A549 (cell line): ENCODE data around the gene CNTN5. TPM values are rescaled to one million over a fixed set of nuclear protein-coding genes. Genes with fewer than 3 reads are reported as not detected.

Experiments used
- ATAC-seq, 2 experiments: fragments of 200-7000 bp in 1 of 2; fragments of >200 bp in 1 of 2; cut with Nextera tagmentation in 1 of 2; cut with Tn5 transposase in 1 of 2; 3 replicates each; pipeline versions ENCODE4 v1.8.0 to v1.9.1; 2018 to 2020; ENCODE audit warnings: mild to moderate bottlenecking in 1 of 2, moderate library complexity in 1 of 2
- CTCF ChIA-PET: fragments of 300-600 bp; sonication (Branson Sonifier 250); formaldehyde crosslinking; extraction: SDS; loops from one replicate; lab custom pipeline; 2021; ENCODE audit warnings: antibody characterized with exemption, inconsistent platforms; lab: Yijun Ruan, JAX
- POLR2A ChIA-PET: fragments of 350-600 bp; formaldehyde crosslinking; extraction: SDS; loops from one replicate; lab custom pipeline; 2021; ENCODE audit warnings: antibody characterized with exemption, inconsistent platforms; lab: Yijun Ruan, JAX
- DNase-seq, 2 experiments: peaks; one replicate each; pipeline versions ENCODE4 v3.0.0 to v3.0.0-alpha.2; 2011 to 2016; ENCODE audit warnings: low read depth in 1 of 2, low spot score in 1 of 2
- FAIRE-seq: peaks from 2 replicates; lab custom pipeline; 2011; peaks lifted over from hg19 to GRCh38; lab: Jason Lieb, UNC
- H3K27ac ChIP-seq, 2 experiments: fragments of >200 bp; sonication (Bioruptor Twin); formaldehyde crosslinking; 3 replicates each; pipeline ENCODE4 v1.5.1; 2016 to 2017
- H3K4me1 ChIP-seq: fragments of >200 bp; sonication (Bioruptor Twin); formaldehyde crosslinking; 3 replicates; pipeline ENCODE4 v1.6.1; 2016
- H3K4me2 ChIP-seq: fragments of >200 bp; sonication (Bioruptor Twin); formaldehyde crosslinking; 3 replicates; pipeline ENCODE4 v1.6.1; 2016
- H3K4me3 ChIP-seq: fragments of >200 bp; sonication (Bioruptor Twin); formaldehyde crosslinking; 3 replicates; pipeline ENCODE4 v1.5.1; 2016
- H3K9me3 ChIP-seq: fragments of >200 bp; sonication (Bioruptor Twin); formaldehyde crosslinking; 3 replicates; pipeline ENCODE4 v1.6.1; 2016
- CHD2 ChIP-seq: fragments of 150-350 bp; IDR thresholded peaks from 2 replicates; pipeline ENCODE4 v1.6.1; 2014; ENCODE audit warnings: low read length; ENCODE audit not compliant: partially characterized antibody
- EP300 ChIP-seq, 2 experiments: fragments of >200 bp; sonication (Bioruptor Twin); formaldehyde crosslinking; IDR thresholded peaks; 2 replicates in 1 of 2; 3 replicates in 1 of 2; pipeline ENCODE4 v1.6.1; 2016 to 2017
- FOSB ChIP-seq: fragments of 250-450 bp; sonication (Bioruptor Pico); IDR thresholded peaks from 2 replicates; pipeline ENCODE4 v1.5.0; 2020; ENCODE audit warnings: mild to moderate bottlenecking, moderate library complexity
- FOSL2 ChIP-seq, 2 experiments: fragments of 450-650 bp in 1 of 2; fragments of >200 bp in 1 of 2; sonication (Bioruptor Twin) in 1 of 2; formaldehyde crosslinking; IDR thresholded peaks; 2 replicates each; pipeline versions ENCODE4 v1.5.0 to v1.6.1; 2016 to 2020; ENCODE audit warnings: mild to moderate bottlenecking in 1 of 2, moderate library complexity in 1 of 2
- HOXB5 ChIP-seq: fragments of 250-450 bp; sonication (Bioruptor Pico); IDR thresholded peaks from 2 replicates; pipeline ENCODE4 v1.5.0; 2020; ENCODE audit warnings: mild to moderate bottlenecking, moderate library complexity
- KDM5A ChIP-seq: fragments of 200-600 bp; sonication (generic); IDR thresholded peaks from 2 replicates; pipeline ENCODE4 v1.6.1; 2016; ENCODE audit warnings: antibody characterized with exemption, mild to moderate bottlenecking
- MAFK ChIP-seq: fragments of 450-650 bp; IDR thresholded peaks from 2 replicates; pipeline ENCODE4 v1.6.1; 2014; ENCODE audit not compliant: partially characterized antibody
- NR3C1 ChIP-seq: fragments of >200 bp; sonication (Bioruptor Twin); formaldehyde crosslinking; IDR thresholded peaks from 3 replicates; pipeline ENCODE4 v1.6.1; 2017
- PHF8 ChIP-seq: fragments of 200-600 bp; sonication (generic); IDR thresholded peaks from 2 replicates; pipeline ENCODE4 v1.6.1; 2016; ENCODE audit warnings: low read depth, mild to moderate bottlenecking, antibody characterized with exemption, moderate library complexity, borderline replicate concordance
- POLR2AphosphoS2 ChIP-seq: conservative IDR thresholded peaks from 2 replicates; pipeline ENCODE4 v1.6.1; 2012; ENCODE audit warnings: low read length, improper control_type of control experiment, inconsistent platforms
- RFX5 ChIP-seq: fragments of 450-650 bp; IDR thresholded peaks from 2 replicates; pipeline ENCODE4 v1.7.1; 2014; ENCODE audit warnings: antibody characterized with exemption, mild to moderate bottlenecking, moderate library complexity
- RNF2 ChIP-seq: fragments of 200-600 bp; sonication (generic); IDR thresholded peaks from 2 replicates; pipeline ENCODE4 v1.6.1; 2016; ENCODE audit warnings: low read depth, mild to moderate bottlenecking, antibody characterized with exemption, moderate library complexity, borderline replicate concordance
- SREBF2 ChIP-seq: fragments of 450-650 bp; IDR thresholded peaks from 2 replicates; pipeline ENCODE4 v1.6.1; 2014; ENCODE audit warnings: mild to moderate bottlenecking, moderate library complexity
- ZFP36 ChIP-seq: fragments of 450-650 bp; IDR thresholded peaks from 2 replicates; pipeline ENCODE4 v1.6.1; 2014; ENCODE audit warnings: borderline replicate concordance; ENCODE audit not compliant: partially characterized antibody
- ZSCAN20 ChIP-seq: fragments of 250-450 bp; sonication (Bioruptor Pico); IDR thresholded peaks from 2 replicates; pipeline ENCODE4 v1.8.0; 2022; ENCODE audit warnings: mild to moderate bottlenecking, moderate library complexity
- WGBS: methylation state at CpG from one replicate; pipeline ENCODE4 v1.1.6; 2017; ENCODE audit errors: missing lambda C conversion rate; 5-methylcytosine and 5-hydroxymethylcytosine counted together
- polyA plus RNA-seq, 4 experiments: library from polyadenylated mRNA; depleted of rRNA in 3 of 4; stranded (reverse); fragments of >200 nt; fragmentation: RNase III in 1 of 4; extraction: RNeasy Plus Mini Kit Qiagen cat#74134 plus additional on column Dnase treatment in 1 of 4; gene quantifications; 2 replicates in 3 of 4; 3 replicates in 1 of 4; pipeline ENCODE4 v1.2.3, GENCODE V29; 2011 to 2017
- TF ChIP-seq, protein P1 (sequence below): IDR thresholded peaks from 2 replicates; pipeline ENCODE4 v1.6.1; 2012
- TF ChIP-seq, protein P2 (sequence below): fragments of >200 bp; sonication (Bioruptor Twin); formaldehyde crosslinking; IDR thresholded peaks from 2 replicates; pipeline ENCODE4 v1.6.1; 2016
- TF ChIP-seq, protein P3 (sequence below): fragments of 150-350 bp; IDR thresholded peaks from 2 replicates; pipeline ENCODE4 v1.6.1; 2014; ENCODE audit warnings: low read depth, mild to moderate bottlenecking, low read length
- TF ChIP-seq, protein P4 (sequence below): IDR thresholded peaks from 2 replicates; pipeline ENCODE4 v1.6.1; 2012
- TF ChIP-seq, protein P5 (sequence below): fragments of >200 bp; sonication (Bioruptor Twin); formaldehyde crosslinking; IDR thresholded peaks from 3 replicates; pipeline ENCODE4 v1.5.1; 2016
- TF ChIP-seq, protein P6 (sequence below): fragments of >200 bp; sonication (Bioruptor Twin); formaldehyde crosslinking; IDR thresholded peaks from 3 replicates; pipeline ENCODE4 v1.6.1; 2016
- TF ChIP-seq, protein P7 (sequence below): fragments of 200-600 bp; sonication (generic); IDR thresholded peaks from 2 replicates; pipeline ENCODE4 v1.6.1; 2016; ENCODE audit warnings: antibody characterized with exemption, mild to moderate bottlenecking, moderate library complexity

CNTN5 gene
- polyA plus RNA-seq, 2 of the 4 experiments (the other 2 are of a cell fraction), result 0.08 TPM; not detected in 1

DNA sequence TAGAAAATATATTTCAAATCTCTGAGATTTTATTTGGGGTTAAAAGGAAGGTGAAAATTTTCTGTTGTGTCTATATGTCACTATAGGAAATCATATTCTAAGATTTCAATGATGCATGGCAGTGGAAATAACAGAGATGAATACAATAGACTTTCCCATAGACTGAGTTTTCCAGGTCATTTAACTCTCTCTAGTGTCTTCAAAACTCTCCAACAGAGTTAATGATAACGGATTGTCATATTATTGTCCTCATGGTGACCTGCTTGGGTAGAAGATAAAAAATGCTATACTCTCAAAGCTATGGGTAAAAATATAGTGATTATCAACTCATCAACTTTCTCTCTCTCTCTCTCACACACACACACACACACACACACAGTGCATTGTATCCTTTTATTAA is 312.9 kb downstream of the CNTN5 start:
- 72% methylated on average over 1 of the region's 1 CpG for WGBS
- H3K4me1 ChIP-seq, result no peaks in the 10 kb centered on the region
- no peak overlapping the region for H3K4me3 ChIP-seq
- TF ChIP-seq SREBF2 (no peak), HOXB5 (CRISPR knock-in tag) (no peak), KDM5A (no peak), NR3C1 (no peak)
- TF ChIP-seq, protein P1, sequence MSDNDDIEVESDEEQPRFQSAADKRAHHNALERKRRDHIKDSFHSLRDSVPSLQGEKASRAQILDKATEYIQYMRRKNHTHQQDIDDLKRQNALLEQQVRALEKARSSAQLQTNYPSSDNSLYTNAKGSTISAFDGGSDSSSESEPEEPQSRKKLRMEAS, result no peak
- TF ChIP-seq, protein P2, sequence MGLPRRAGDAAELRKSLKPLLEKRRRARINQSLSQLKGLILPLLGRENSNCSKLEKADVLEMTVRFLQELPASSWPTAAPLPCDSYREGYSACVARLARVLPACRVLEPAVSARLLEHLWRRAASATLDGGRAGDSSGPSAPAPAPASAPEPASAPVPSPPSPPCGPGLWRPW, result no peak
- TF ChIP-seq, protein P3, sequence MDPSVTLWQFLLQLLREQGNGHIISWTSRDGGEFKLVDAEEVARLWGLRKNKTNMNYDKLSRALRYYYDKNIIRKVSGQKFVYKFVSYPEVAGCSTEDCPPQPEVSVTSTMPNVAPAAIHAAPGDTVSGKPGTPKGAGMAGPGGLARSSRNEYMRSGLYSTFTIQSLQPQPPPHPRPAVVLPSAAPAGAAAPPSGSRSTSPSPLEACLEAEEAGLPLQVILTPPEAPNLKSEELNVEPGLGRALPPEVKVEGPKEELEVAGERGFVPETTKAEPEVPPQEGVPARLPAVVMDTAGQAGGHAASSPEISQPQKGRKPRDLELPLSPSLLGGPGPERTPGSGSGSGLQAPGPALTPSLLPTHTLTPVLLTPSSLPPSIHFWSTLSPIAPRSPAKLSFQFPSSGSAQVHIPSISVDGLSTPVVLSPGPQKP, result no peak
- TF ChIP-seq, protein P4, sequence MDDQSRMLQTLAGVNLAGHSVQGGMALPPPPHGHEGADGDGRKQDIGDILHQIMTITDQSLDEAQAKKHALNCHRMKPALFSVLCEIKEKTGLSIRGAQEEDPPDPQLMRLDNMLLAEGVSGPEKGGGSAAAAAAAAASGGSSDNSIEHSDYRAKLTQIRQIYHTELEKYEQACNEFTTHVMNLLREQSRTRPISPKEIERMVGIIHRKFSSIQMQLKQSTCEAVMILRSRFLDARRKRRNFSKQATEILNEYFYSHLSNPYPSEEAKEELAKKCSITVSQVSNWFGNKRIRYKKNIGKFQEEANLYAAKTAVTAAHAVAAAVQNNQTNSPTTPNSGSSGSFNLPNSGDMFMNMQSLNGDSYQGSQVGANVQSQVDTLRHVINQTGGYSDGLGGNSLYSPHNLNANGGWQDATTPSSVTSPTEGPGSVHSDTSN, result no peak
- TF ChIP-seq, protein P5, sequence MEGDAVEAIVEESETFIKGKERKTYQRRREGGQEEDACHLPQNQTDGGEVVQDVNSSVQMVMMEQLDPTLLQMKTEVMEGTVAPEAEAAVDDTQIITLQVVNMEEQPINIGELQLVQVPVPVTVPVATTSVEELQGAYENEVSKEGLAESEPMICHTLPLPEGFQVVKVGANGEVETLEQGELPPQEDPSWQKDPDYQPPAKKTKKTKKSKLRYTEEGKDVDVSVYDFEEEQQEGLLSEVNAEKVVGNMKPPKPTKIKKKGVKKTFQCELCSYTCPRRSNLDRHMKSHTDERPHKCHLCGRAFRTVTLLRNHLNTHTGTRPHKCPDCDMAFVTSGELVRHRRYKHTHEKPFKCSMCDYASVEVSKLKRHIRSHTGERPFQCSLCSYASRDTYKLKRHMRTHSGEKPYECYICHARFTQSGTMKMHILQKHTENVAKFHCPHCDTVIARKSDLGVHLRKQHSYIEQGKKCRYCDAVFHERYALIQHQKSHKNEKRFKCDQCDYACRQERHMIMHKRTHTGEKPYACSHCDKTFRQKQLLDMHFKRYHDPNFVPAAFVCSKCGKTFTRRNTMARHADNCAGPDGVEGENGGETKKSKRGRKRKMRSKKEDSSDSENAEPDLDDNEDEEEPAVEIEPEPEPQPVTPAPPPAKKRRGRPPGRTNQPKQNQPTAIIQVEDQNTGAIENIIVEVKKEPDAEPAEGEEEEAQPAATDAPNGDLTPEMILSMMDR, result no peak
- H3K4me2 ChIP-seq, result no peak overlapping the region
- ATAC-seq, result no peak
- no peak overlapping the region for H3K27ac ChIP-seq
- POLR2A ChIA-PET, result no interaction called here
- no peak for DNase-seq
- no peaks in the 10 kb centered on the region for H3K9me3 ChIP-seq
- CTCF ChIA-PET, result no interaction called here
- FAIRE-seq, result no peak

DNA sequence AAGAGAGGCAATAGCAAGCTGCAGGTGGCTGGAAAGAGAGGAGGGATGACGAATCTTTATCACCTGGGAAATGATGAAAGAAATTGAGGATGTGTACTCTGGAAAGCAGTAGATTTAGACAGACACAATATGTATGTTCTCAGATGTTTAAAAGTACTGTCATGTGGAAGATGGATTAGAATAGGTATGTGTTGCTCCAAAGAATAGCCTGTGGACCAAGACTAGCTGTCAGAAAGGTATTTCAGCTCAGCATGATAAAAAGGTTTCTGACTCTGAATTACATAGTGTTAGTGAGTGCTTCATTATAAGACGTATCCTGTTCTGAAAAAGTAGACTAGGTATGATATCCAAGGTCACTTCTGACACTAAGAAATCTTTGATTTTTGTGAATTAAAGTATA is 322.4 kb downstream of the CNTN5 start:
- ChIA-PET POLR2A (no interaction called here), CTCF (no interaction called here)
- no peak overlapping the region for H3K27ac ChIP-seq
- no peak overlapping the region for H3K4me3 ChIP-seq
- no peak for ATAC-seq
- TF ChIP-seq RNF2 (no peak), EP300 (IDR thresholded peaks at IDR 0.05) (no peak), CHD2 (no peak)
- no peak for FAIRE-seq
- no peak for DNase-seq
- no peaks in the 10 kb centered on the region for H3K9me3 ChIP-seq
- 73% methylated on average over 2 of the region's 2 CpGs for WGBS
- H3K4me2 ChIP-seq, result no peak overlapping the region
- no peaks in the 10 kb centered on the region for H3K4me1 ChIP-seq

DNA sequence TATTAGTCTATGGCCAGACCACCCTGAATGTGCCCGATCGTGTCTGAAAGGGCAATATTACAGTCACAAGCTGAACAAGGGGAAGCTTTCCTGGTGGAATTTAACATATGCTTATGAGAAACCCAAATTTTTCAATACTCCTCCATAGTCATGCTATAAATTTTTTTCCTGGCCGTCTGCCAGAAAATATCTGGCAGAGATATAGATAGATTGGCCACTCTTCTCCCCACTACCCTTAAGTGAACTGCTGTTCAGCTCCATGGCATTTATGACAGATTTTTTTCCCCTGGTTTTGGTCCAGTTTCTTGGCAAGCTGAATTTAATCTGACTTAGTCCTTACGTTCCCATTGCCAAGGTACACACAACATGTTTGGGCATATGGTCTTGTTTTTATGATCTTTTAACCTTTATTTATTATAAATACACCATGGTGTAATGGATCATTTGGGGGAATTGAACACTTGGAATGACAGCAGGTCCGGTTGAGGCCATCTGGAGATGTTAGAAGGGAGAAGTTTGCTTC is 328.5 kb downstream of the CNTN5 start:
- FAIRE-seq (no peak), DNase-seq (no peak), ATAC-seq (no peak)
- POLR2A ChIA-PET, result no interaction called here
- WGBS, result 34% methylated on average over 5 of the region's 5 CpGs
- Histone ChIP-seq H3K4me1 (no peaks in the 10 kb centered on the region), H3K27ac (no peak overlapping the region), H3K4me3 (no peak overlapping the region), H3K9me3 (no peaks in the 10 kb centered on the region), H3K4me2 (no peak overlapping the region)
- CTCF ChIA-PET, result no interaction called here
- TF ChIP-seq POLR2AphosphoS2 (no peak), RFX5 (no peak), FOSL2 (IDR thresholded peaks at IDR 0.05) (no peak), FOSL2 (CRISPR knock-in tag; IDR thresholded peaks at IDR 0.05) (no peak), KDM5A (no peak), FOSB (CRISPR knock-in tag) (no peak), ZSCAN20 (CRISPR knock-in tag) (no peak), ZFP36 (no peak), RNF2 (no peak), PHF8 (no peak), CHD2 (no peak), MAFK (no peak)
- TF ChIP-seq, protein P6, sequence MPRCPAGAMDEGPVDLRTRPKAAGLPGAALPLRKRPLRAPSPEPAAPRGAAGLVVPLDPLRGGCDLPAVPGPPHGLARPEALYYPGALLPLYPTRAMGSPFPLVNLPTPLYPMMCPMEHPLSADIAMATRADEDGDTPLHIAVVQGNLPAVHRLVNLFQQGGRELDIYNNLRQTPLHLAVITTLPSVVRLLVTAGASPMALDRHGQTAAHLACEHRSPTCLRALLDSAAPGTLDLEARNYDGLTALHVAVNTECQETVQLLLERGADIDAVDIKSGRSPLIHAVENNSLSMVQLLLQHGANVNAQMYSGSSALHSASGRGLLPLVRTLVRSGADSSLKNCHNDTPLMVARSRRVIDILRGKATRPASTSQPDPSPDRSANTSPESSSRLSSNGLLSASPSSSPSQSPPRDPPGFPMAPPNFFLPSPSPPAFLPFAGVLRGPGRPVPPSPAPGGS, result no peak
- TF ChIP-seq, protein P3, result no peak
- TF ChIP-seq, protein P7, sequence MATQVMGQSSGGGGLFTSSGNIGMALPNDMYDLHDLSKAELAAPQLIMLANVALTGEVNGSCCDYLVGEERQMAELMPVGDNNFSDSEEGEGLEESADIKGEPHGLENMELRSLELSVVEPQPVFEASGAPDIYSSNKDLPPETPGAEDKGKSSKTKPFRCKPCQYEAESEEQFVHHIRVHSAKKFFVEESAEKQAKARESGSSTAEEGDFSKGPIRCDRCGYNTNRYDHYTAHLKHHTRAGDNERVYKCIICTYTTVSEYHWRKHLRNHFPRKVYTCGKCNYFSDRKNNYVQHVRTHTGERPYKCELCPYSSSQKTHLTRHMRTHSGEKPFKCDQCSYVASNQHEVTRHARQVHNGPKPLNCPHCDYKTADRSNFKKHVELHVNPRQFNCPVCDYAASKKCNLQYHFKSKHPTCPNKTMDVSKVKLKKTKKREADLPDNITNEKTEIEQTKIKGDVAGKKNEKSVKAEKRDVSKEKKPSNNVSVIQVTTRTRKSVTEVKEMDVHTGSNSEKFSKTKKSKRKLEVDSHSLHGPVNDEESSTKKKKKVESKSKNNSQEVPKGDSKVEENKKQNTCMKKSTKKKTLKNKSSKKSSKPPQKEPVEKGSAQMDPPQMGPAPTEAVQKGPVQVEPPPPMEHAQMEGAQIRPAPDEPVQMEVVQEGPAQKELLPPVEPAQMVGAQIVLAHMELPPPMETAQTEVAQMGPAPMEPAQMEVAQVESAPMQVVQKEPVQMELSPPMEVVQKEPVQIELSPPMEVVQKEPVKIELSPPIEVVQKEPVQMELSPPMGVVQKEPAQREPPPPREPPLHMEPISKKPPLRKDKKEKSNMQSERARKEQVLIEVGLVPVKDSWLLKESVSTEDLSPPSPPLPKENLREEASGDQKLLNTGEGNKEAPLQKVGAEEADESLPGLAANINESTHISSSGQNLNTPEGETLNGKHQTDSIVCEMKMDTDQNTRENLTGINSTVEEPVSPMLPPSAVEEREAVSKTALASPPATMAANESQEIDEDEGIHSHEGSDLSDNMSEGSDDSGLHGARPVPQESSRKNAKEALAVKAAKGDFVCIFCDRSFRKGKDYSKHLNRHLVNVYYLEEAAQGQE, result no peak
